HCEC 1CT (cell line): Measurements from ENCODE around the gene MLLT1.

Source experiments
- DNase-seq: peaks from one replicate; pipeline ENCODE4 v3.0.0-alpha.2; 2017

MLLT1 gene

DNA sequence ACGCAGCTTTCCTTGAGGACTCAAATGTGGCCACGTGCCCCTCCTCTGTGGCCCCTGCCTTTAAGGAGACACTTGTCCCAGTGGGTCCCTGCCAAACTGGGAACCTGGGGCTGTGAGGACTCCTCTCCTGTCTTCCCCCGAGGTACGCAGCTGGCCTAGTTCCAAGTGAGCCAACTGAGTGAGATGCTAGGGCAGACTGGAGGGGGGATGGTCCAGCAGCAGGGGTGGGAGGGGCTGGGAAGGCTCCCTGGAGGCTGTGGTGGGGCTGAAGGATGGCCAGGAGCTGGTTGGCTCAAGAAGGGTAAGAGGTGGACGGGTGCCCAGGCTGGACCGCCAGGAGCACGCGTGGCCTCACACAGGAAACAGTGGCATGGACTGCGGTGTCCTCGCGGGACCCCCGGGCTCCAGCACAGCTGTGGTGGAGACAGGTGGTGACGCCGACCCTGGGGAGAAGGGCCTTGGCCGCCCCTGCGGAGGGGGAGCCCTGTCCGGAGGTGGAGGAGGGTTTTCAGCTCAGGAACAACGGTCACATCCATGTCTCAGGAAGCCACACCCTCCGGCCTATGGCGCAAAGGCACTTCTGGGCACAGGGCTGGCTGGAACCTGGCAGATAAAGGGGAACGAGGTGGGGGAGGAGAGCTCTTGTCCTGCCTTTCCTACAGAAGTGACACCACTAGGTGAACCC lies 45.8 kb downstream of the MLLT1 start:
- DNase-seq: no peak

- no peak for DNase-seq
These were observed 46.5 kb downstream of the MLLT1 start for GRCh38 chr19:6233056-6233826.

- peak; percentile 93 for DNase-seq
These were observed 47.1 kb downstream of the MLLT1 start for GRCh38 chr19:6232601-6233055.

DNA sequence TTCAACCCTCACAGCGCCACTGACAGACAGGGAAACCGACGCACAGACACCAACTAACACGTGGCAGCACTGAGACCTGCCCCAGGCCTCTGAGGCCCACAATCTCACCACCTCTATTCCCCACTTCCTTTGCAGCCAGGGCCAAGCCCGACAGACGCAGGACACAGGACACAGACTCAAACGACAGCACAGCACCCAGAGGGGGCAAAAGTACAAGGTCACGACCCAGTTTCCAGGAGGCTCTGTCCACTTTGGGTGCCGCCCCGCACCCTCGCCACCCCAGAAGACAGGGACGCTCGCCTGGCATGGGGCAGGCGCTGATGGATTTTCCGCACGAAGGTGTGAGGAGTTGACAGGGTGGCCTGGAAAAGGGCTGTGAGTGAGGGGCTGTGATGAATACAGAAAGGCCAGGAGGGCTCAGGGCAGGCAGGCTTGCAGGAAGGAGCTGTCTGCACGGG lies 48.8 kb downstream of the MLLT1 start:
- DNase-seq: no peak

- DNase-seq: no peak
These were observed 49.6 kb downstream of the MLLT1 start for GRCh38 chr19:6229951-6230712.

GRCh38 chr19:6229216-6229913 lies 50.4 kb downstream of the MLLT1 start:
- DNase-seq: no peak

DNA sequence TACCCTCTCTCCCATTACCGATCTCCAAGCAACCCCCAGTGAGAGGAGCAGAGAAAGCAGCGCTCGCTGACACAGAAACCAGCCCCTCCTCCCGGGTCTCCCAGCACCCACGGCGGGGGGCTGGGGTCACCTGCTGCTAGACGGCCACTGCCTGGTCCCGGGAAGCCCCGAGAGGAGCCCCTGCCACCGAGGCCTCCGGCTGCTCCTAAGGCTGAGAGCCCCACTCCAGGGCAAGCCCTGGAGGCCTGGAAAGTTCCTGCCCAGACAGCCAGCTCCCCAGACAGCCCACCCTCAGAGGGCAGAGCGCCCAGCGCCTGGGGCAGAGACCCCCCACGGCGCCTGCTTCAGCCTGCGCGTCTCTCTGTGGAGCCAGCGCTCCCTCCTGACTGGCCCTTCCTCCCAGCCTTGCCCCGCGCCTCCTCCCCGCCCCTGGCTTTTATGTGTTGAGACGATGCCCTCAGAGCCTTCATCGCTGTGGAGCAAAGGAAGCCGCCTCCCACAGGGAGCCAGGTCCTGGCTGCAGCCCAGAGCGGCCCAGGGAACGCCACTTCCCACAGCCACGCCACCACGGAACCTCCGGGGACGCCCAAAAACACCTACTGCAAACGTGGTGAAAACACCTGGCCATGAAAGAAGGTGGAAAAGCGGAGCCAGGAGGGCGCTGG lies 51.1 kb downstream of the MLLT1 start:
- no peak for DNase-seq

DNA sequence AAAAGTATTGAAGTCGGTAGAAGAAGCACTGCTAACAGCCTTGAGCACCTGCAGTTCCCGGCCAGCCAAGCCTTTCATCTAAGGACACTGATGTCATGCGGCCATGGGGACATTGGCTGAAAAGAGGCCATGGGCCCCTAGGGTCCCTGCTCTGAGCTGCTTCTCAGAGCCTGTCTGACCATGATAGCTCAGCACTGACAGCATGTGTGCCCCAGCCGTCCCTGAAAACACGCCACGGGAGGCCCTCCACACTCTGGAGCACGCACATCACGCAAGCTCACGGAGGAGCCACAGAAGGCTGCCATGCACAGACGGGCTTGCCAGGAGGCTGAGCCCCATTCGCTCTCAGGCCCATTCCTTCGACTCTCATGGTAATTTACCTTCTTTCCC lies 51.8 kb downstream of the MLLT1 start:
- no peak for DNase-seq

DNA sequence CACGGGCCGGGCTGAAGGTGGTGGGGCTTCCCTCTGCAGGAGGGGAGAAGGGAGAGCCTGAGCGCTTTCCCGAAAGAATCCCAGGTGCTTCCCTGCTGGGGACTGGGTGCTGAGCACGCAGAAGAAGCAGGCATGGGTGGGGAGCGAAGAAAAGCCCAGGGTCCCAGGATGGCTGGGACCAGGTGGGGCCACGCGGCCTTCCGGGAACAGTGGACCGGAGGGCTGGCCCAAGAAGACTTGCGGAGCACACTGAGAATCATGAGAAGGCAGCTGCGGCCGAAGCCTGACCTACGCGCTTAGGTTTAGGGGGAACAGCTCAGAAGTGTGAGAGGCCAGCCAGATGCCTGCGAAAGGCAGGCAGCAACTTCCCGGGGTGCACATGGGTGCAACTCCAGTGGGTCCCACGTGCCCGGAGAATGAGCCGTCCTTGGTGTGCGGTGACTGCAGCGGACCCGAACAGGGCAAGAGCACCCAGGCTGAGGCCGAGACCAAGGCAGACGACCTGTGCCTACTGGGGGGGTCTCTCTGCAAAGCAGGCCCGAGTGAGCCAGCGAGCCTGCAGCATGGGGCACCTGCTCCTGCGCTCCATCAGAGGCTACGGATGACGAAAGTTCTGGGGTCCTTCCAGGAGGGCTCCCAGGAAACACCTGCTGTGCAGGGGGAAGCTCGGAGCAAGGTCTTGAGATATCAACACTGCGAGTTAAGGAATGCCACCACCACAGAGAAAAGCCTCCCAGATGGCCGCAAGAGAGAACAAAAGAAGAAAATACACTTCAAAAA lies 52.4 kb downstream of the MLLT1 start:
- no peak for DNase-seq

GRCh38 chr19:6226444-6227155 lies 53.2 kb downstream of the MLLT1 start:
- DNase-seq: no peak

DNA sequence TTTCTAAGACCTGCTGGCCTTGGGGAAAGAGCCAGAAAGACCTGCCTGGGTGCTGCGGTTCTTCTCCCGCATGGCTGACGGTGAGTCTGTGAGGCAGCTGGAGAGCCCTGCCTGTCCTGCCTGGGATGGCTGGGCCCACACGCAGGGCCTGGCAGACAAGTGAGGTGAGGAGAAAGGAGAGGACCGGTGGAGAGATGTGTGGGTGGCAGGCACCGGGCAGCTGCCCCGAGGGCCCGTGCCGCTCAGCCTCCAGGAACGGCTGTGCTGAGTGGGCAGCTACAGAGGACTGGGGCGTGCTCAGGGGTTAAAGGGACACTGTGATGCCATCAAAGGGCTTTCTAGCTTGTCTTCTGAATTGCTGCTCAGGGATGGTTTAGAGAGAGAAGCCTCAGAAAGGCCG lies 53.8 kb downstream of the MLLT1 start:
- no peak for DNase-seq

GRCh38 chr19:6225232-6225865 lies 54.4 kb downstream of the MLLT1 start:
- no peak for DNase-seq

GRCh38 chr19:6224308-6224675 lies 55.5 kb downstream of the MLLT1 start:
- no peak for DNase-seq

DNA sequence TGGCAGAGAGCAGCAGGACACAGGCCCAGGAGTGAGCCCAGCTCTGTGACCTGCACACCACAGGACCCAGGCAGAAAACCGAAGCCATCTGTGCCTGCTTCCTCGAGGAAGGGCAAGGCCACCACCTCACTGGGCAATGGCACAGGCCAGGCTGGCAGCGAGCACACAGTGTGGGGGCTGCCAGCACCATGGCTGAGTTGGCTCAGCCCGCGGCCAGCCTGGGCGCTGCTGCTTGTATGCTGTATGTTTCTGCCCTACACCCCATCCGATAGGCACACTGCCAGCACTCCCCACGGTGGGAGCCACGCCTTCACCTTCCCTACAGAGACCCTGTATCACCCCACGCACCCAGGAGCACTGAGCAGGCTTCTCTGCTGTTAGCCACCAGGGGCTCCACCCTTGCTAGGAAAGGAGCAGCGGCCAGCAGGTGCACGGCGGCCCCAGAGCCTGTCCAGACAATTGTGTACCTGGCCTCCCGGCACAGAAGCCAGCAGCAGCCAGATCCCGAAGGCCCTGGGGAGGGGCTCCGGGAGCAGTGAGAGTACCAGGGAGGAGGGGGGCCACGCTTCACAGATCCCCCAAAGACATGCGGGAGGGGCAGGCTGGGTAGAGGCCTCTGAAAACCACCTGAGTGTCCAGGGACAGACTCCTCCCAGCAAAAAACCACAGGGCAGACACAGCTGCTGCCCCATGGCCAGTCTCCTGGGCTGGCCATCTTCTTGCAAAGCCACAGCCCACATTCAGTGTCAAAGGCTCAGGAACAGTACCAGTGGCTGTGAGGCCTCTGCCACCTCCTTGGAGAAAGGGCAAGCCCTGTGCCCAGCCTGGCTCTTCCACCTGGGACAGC lies 56.1 kb downstream of the MLLT1 start:
- DNase-seq: no peak

DNA sequence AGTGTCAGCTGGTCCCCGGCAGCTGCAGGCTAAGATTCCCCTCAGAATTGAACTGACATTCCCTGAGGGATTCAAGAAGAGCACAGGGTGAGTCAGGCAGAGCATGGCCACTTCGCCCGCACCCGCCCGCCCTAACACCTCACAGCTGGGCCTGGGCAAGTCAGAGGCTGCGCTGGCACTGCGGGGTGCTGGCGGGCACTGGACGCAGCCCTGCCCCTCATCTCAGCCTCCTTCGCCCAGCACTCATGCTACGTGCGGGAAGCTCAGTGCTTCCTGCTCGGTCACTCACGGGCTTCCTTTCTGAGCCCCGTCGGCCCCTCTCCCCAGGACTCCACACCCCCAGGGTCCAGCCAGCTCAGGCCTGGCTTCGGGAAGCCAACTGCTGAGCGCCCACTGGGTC lies 56.9 kb downstream of the MLLT1 start:
- DNase-seq: no peak

DNA sequence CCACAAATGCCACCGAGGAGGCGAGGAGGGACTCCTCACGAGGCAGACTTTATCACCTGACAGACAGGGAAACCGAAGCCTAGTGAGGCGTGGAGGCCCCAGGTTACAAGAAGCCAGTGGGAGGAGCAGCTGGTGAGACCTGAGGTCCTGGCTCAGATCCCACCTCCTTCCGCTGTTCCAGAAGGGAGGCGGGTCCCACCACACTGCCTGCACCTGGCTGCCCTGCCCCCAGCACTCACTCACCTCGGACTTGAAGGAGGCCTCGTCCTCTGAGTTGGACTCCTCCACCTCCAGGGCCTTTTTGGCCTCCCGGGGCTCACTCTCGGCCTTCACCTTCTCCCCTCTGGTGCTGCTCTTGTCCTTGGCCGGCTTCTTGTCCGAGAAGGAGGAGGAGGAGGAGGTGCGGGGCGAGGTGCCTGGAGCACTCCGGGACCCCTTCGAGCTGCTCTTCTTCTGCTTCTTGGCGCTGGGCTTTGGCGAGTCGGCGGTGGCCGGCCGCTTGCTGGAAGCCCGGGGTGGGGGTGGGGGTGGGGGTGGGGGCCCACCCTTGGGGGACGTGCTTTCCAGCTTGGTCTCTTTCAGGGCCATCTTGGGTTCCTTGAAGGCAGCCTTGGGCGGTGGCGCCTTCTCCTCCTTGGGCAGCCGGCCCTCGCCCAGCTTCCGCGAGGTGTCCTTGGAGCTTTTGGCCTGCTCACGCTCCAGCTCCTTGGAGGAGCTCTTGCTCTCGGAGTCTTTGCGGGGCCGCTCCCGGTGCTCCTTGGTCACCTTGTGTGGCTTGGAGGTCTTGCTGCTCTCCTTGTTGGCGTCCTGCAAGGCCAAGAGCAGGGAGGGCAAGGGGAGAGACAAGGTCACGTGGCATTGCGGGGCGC lies 57.7 kb downstream of the MLLT1 start:
- DNase-seq: no peak

- DNase-seq: no peak
These were observed 58.4 kb downstream of the MLLT1 start for GRCh38 chr19:6221220-6221877.
